ENCODE data around the gene PLA2G12A.

DNA sequence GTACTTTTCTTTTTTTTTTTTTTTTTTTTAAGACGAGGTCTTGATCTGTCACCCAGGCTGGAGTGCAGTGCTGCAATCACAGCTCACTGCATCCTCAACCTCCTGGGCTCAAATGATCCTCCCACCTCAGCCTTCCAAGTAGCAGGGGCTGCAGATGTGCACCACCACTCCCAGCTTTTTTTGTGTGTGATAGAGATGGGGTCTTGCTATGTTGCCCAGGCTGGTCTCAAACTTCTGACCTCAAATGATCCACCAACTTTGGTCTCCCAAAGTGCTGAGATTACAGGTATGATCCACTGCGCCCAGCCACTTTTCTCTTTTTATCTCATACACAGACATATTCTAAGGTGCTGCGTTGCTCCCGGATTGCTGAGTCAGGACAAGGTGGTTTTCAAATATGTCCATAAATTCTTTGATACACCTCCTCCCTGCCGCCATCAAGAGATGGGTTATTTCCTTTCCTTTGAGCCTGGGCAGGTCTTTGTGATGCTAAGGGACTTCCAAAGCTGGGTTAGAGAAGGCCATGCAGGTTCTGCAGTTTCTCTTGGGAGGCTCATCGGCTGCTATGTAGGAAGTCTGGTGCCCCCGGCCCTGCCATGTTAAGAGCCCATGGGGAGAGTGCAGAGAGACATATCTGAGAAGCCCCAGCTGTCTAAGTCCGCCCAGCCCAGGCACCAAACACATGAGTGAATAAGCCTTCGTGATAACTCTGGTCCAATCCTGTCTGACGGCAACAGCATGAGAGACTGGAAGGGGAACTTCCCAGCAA, 8.4 kb upstream of the PLA2G12A start:
- TF ChIP-seq CTCF (IDR thresholded peaks at IDR 0.05) (no peak), POLR2A (IDR thresholded peaks at IDR 0.05) (no peak)
